SHP77 (cell line): Measurements from ENCODE around the gene RAC2.

ENCODE experiments used
- DNase-seq, 2 experiments: peaks; one replicate each; lab custom pipeline; 2025; lab: John Stamatoyannopoulos, UW

RAC2 gene

GRCh38 chr22:37275622-37276021, 31.6 kb upstream of the RAC2 start:
- DNase-seq, result no peak

GRCh38 chr22:37275134-37275533, 31.1 kb upstream of the RAC2 start:
- DNase-seq, result no peak

DNA sequence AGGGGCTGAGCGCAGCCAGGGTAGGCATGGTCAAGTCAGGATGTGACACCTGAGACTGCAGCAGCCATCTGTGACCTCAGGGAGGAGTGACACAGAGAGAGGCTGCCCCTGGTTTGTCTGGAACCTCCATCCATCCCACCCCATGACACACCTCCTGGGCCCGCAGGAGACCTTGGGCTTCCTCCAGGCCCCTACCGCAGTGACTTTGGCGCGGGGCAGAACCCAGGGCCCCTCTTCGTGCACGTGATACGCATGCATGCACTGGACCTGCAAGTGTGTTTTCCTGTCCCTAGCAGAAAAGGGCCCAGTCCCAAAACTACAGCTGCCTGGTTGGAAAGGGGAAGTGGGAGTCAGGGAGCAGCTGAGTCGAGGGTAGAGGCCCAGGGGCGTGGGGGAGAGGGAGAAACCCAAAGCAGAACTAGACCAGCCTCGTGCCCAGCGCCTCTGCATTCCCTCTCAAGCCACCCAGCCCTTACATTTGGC, 30.4 kb upstream of the RAC2 start:
- DNase-seq, result no peak

GRCh38 chr22:37273846-37274225, 29.8 kb upstream of the RAC2 start:
- no peak for DNase-seq

DNA sequence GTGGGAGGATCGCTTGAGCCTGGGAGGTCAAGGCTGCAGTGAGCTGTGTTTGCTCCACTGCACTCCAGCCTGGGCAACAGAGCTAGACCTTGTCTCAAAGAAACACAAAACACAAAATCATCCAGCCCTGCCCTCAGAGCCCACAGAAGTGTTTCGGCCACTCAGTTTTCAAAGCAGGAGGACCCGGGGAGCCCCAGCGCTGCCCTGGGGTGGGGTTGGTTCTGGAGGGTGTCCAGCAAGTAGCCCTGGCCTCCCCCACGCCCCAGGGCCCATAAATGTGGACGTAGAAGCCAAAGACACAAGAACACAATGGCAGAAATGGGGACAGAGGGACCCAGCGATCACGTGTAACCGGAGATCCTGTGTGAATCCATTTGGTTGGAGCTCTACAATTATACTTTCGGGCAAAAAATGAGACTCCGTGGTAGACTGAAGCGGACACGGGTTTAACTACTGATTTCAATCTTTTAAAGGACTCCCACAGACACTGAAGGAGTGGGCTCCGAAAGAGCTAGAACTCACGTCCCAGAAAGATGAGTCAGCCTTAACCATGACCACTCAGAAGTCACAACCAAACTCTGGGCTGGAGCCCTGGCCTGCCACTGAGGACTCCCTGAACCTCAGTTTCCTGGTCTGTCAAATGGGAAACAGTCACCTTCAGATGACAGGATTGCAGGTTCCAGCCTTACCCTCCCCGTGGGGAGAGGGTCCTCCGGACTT, 29.2 kb upstream of the RAC2 start:
- no peak for DNase-seq

- DNase-seq, result no peak
These were observed 27.0 kb upstream of the RAC2 start for GRCh38 chr22:37270928-37271650.

DNA sequence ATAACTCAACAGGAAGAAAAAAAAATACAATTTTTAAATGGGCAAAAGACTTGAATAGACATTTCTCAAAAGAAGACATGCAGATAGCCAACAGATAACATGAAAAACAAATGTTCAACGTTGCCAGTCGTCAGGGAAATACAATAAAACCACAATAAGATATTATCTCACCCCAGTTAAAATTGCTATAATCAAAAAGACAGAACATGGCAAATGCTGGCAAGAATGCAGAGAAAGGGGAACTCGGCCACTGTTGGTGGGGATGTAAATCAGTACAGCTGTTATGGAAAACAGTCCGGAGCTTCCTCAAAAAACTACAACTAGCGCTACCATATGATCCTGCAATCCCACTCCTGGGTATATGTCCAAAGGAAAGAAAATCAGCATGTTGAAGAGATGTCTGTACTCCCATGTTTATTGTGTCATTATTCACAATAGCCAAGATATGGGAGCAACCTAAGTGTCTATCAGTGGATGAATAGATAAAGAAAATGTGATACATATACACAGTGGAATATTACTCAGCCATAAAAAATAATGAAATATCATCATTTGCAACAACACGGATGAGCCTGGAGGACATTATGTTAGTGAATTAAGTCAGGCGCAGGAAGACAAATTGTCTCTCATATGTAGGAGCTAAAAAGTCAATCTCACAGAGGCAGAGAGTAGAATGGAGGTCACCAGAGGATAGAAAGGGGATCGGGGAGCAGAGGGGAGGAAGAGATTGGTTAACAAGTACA, 26.0 kb upstream of the RAC2 start:
- DNase-seq, result no peak

- no peak for DNase-seq
These were observed 23.8 kb upstream of the RAC2 start for GRCh38 chr22:37267661-37268413.

DNA sequence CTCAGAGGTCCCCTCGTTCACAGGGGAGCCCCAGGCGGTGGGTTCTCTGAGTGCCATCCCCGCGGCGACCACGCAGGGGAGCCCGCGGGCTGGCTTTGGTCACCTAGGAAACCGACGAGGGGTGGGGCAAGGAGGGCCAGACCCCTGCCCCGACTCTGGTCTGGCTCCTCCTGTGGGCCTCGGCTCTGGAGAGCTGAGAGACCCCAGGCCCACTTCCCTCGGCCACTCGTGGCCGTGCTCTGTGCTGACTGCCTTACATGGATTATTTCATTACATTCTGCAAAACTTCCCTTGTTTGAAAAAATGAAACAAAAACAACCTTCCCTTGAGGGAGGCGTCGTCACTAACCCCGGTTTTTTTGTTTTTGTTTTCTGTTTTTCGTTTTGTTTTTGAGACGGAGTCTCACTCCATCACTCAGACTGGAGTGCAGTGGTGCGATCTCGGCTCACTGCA, 23.1 kb upstream of the RAC2 start:
- DNase-seq, result peak in 1 of 2 experiments; percentile 31

- no peak for DNase-seq
These were observed 22.6 kb upstream of the RAC2 start for GRCh38 chr22:37266581-37267134.

- no peak for DNase-seq
These were observed 20.2 kb upstream of the RAC2 start for GRCh38 chr22:37263966-37264887.

DNA sequence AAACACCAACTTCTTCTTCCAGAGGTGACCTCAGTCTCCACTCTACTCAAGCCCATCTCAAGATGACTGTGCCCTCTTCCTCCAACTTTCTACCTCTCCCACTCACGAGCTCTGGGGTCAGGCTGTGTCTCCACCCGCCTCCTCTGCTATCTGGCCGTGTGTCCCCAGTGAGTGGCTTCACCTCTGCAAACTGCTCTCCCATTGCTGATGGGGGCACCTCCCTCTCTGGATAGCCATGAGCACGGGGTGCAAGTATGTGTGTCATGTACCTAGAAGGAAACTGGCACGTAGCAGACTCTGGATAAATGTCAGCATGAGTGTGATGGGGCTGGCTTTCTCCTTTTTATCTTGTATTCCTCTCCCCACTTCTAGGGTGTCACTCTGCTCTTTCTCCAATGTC, 18.3 kb upstream of the RAC2 start:
- DNase-seq, result no peak

GRCh38 chr22:37260901-37261336, 16.9 kb upstream of the RAC2 start:
- peak; percentile 39 to 61 for DNase-seq

DNA sequence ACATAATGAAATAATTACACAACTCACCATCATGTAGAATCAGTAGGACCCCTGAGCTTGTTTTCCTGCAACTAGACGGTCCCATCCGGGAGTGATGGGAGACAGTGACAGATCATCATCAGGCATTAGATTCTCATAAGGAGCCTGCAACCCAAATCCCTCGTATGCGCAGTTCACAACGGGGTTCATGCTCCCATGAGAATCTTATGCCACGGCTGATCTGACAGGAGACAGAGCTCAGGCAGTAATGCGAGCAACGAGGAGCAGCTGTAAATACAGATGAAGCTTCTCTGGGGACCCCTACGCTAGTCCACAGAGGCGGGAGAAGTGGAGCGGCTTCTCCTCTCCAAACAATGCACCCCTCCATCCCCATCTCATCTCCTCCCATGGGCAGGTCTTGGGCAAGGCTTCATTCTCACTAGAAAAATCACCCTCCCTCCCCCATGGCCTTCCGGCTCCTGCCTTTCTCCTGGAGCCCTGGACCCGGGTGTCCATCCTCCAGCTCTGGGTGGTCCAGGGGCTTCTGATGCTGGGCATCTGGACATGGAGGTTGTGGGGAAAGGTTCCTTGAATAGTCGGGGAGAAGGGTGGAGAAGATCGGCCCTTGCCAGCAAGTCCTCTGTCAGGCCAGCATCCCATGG, 16.2 kb upstream of the RAC2 start:
- no peak for DNase-seq

DNA sequence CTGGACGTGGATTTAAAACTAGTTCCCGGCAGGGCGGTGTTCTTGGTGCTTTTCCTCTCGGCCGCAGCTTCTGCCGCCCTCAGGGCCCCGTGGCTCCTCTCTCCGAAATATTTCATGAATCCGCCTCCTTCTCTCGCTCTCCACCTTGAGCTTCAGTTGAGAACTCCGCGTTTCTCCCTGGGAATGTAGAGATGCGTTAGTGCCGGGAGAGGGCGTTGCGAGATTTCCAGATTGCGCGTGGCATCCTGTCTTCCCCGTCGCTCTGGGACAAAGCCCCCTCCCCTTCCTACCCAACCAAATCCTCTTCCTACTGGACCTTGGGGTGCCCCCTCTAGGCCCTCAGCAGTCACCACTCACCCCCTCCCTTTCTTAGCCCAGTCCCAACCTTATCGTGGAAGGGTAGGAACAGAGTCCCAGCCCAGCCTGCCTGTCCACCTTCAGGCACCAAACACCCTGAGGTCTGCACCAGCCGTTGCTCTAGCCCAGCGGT, 15.5 kb upstream of the RAC2 start:
- no peak for DNase-seq

DNA sequence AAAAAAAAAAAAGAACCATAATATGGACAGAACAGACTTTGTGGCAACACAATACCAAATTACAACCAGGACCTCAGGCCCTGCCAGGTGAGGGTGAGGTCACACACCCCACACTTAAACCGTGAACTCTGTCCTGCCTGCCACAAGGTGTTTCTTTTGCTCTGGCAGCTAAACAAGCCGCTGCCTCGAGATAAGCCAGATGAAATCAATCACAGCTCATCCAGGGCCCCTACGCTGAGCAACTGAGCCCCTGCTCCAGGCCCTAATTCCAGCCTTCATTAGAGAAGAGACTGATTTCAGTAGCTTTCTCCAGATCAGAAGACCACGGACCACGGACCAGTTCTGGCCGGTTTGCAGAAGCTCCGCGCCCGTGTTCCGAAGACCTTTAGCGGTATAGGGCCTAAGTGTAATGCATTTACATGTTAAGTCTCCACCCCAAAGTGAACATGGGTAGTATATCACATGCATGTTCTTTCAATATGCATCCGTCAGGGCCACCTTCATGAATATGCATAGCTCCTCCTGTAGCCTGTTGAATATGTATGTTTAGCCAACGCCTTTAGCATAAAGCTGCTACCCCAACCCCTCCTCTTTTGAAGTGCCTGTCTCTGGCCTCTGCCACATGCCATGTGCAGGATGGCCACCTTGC, 14.8 kb upstream of the RAC2 start:
- DNase-seq, result no peak

DNA sequence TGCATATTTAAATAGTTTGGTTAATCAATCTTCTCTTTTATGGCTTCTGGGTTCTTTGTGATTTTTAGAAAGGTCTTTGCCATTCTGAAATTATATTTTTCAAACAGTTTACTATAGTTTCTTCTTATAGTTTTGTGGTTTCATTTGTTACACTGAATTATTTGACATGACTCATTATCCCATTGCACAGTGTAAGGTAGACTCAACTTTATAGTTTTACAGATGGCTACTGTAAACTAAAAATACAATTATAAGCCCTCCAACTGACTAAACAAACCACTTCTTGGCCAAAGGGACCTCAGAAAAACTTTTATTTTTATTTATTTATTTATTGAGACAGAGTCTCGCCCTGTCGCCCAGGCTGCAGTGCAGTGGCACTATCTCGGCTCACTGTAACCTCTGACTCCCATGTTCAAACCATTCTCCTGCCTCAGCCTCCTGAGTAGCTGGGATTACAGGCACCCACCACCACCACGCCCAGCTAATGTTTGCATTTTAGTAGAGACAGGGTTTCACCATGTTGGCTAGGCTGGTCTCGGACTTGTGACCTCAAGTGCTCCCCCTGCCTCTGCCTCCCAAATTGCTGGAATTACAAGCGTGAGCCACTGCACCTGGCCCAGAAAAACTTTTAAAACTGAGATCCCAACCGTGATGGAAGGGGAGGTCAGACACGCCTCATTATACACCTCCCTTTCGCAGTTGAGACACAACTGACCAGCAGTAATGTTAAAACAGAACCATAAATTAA, 14.1 kb upstream of the RAC2 start:
- no peak for DNase-seq

DNA sequence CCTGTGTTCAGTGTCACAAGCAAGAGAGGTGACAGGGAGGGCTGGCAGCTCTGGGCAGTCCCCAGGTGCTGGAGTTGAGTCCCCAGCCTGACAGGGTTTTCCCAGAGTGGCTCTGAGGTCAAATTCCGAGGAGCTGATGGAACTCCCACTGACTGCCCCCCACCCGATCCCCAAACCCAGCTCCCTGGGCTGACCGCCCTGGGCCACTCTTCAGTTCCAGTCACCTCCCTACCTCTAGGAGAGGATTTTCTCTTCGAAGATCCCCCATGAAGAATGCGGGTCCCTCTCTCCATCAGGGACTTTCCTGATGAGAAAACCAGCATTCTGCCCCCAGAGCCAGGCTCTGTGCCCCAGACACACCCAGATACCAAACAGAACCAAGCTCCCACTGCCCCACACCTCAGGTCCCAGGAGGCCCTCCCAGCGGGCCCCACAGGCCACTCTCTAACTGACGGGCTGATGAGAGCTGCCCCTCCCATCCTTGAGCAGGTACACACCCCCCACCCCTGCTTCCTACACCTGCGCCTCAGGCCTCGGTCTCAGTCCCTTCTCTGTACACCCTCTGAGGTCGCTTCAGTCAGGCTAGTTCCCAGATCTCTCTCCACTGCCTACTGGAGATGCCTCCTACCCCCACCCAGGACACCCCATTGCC, 12.1 kb upstream of the RAC2 start:
- DNase-seq, result no peak
